Naive thymus-derived CD4-positive, alpha-beta T cell (primary cell): ENCODE results near the gene RASAL2. TPM values are rescaled to one million over a fixed set of nuclear protein-coding genes. Genes with fewer than 3 reads are reported as not detected.

ENCODE experiments used
- ATAC-seq: fragments of 150-1000 bp; cut with Tn5 transposase; 2 replicates; pipeline ENCODE4 v1.10.0; 2021; ENCODE audit warnings: mild to moderate bottlenecking, moderate library complexity
- CTCF ChIA-PET: fragments of 350-600 bp; sonication (Branson Sonifier 250); formaldehyde crosslinking; loops from one replicate; lab custom pipeline; 2021; ENCODE audit warnings: antibody characterized with exemption; lab: Charles Lee
- POLR2A ChIA-PET: fragments of 350-600 bp; sonication (Branson Sonifier 250); formaldehyde crosslinking; loops from one replicate; lab custom pipeline; 2021; ENCODE audit warnings: antibody characterized with exemption, inconsistent platforms; lab: Charles Lee
- DNase-seq, 9 donors: peaks; one replicate each; pipeline versions ENCODE4 v3.0.0 to v3.0.0-alpha.2; 2020 to 2022; ENCODE audit warnings: mixed read lengths in 1 of 9
- H3K27ac ChIP-seq: one replicate; pipeline ENCODE4 v1.7.0; 2013; ENCODE audit warnings: mild to moderate bottlenecking, low read depth, low read length, moderate library complexity
- H3K27me3 ChIP-seq, 2 donors: one replicate each; pipeline ENCODE4 v1.7.0; 2013; ENCODE audit warnings: low read length in 2 of 2, mild to moderate bottlenecking in 2 of 2, moderate library complexity in 2 of 2; ENCODE audit not compliant: control insufficient read depth in 2 of 2, insufficient read depth in 2 of 2
- H3K36me3 ChIP-seq, 3 experiments: 1 replicate in 2 of 3; 2 replicates in 1 of 3; pipeline ENCODE4 v1.7.0; 2013; ENCODE audit warnings: low read length in 3 of 3, mild to moderate bottlenecking in 3 of 3, moderate library complexity in 1 of 3; ENCODE audit not compliant: insufficient read depth in 3 of 3, control insufficient read depth in 2 of 3
- H3K4me1 ChIP-seq, 2 donors: one replicate each; pipeline ENCODE4 v1.7.0; 2013; ENCODE audit warnings: low read length in 2 of 2, mild to moderate bottlenecking in 2 of 2, moderate library complexity in 1 of 2; ENCODE audit not compliant: control insufficient read depth in 2 of 2, insufficient read depth in 2 of 2
- H3K4me3 ChIP-seq: 2 replicates; pipeline ENCODE4 v1.7.0; 2013; ENCODE audit warnings: mild to moderate bottlenecking, low read length
- H3K9me3 ChIP-seq, 3 experiments: 1 replicate in 2 of 3; 2 replicates in 1 of 3; pipeline ENCODE4 v1.7.0; 2013; ENCODE audit warnings: low read length in 3 of 3; ENCODE audit not compliant: control insufficient read depth in 2 of 3
- H3K27ac Mint-ChIP-seq, 9 donors: one replicate each; pipeline ENCODE4 v1.8.0; 2020 to 2022; ENCODE audit warnings: mixed read lengths in 9 of 9, mild to moderate bottlenecking in 8 of 9, moderate library complexity in 5 of 9, inconsistent platforms in 2 of 9
- H3K27me3 Mint-ChIP-seq, 5 donors: one replicate each; pipeline ENCODE4 v1.8.0; 2021 to 2022; ENCODE audit warnings: mixed read lengths in 5 of 5, mild to moderate bottlenecking in 1 of 5
- H3K36me3 Mint-ChIP-seq, 5 donors: one replicate each; pipeline ENCODE4 v1.8.0; 2020 to 2022; ENCODE audit warnings: mixed read lengths in 5 of 5, mild to moderate bottlenecking in 3 of 5, inconsistent platforms in 1 of 5
- H3K4me1 Mint-ChIP-seq, 7 donors: one replicate each; pipeline ENCODE4 v1.8.0; 2020 to 2022; ENCODE audit warnings: mixed read lengths in 7 of 7, mild to moderate bottlenecking in 3 of 7, inconsistent platforms in 1 of 7
- H3K4me3 Mint-ChIP-seq, 10 donors: one replicate each; pipeline ENCODE4 v1.8.0; 2020 to 2022; ENCODE audit warnings: mild to moderate bottlenecking in 10 of 10, mixed read lengths in 10 of 10, moderate library complexity in 6 of 10, inconsistent platforms in 2 of 10
- H3K9me3 Mint-ChIP-seq, 11 donors: one replicate each; pipeline ENCODE4 v1.8.0; 2020 to 2022; ENCODE audit warnings: mixed read lengths in 11 of 11, mild to moderate bottlenecking in 4 of 11, inconsistent platforms in 1 of 11, moderate library complexity in 1 of 11
- intact Hi-C, 2 donors: fragments of 100-400 bp; cut with micrococcal nuclease; formaldehyde crosslinking; loops; one replicate each; pipeline ENCODE4 v1.15.1; 2023
- polyA plus RNA-seq, 2 donors: library from polyadenylated mRNA; unstranded; fragments of 300-500 nt; fragmentation: Illumina TruSeq; gene quantifications; one replicate each; pipeline ENCODE4 v1.2.3, GENCODE V29; 2021
- total RNA-seq, 6 experiments: library from RNA in 5 of 6; stranded (reverse) in 5 of 6; gene quantifications; 1 replicate in 5 of 6; 2 replicates in 1 of 6; pipeline ENCODE4 v1.2.3 and lab custom pipeline; 2021 to 2026

Gene RASAL2
- total and polyA plus RNA-seq, 7 experiments from 2014 or later: 0.11 to 0.69 (median 0.15) TPM; not detected in 3

DNA sequence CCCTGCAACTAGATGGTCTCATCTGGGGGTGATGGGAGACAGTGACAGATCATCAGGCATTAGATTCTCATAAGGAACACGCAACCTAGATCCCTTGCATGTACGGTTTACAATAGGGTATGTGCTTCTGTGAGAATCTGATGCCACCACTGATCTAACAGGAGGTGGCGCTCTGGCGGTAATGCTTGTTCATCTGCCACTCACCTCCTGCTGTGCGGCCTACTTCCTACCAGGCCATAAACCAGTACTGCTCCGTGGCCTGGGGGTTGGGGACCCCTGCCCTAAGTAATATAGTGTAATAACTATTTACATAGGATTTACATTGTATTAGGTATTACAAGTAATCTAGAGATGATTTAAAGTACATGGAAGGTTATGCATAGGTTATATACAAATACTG lies 267.9 kb downstream of the RASAL2 start:
- Histone ChIP-seq H3K9me3 (no peaks in the 10 kb centered on the region), H3K36me3 (no peaks in the 10 kb centered on the region), H3K4me1 (no peaks in the 10 kb centered on the region), H3K27me3 (no peaks in the 10 kb centered on the region), H3K4me3 (no peak overlapping the region), H3K27ac (no peak overlapping the region)
- Mint-ChIP-seq H3K9me3 (no peaks in the 10 kb centered on the region), H3K36me3 (no peaks in the 10 kb centered on the region), H3K4me1 (no peaks in the 10 kb centered on the region), H3K4me3 (no peak overlapping the region), H3K27ac (no peak overlapping the region), H3K27me3 (peaks cover 0 to 6% (median 0%) of the 10 kb centered on the region in 5 donors)
- intact Hi-C loops: no loop called here
- DNase-seq (no peak), ATAC-seq (no peak)
- POLR2A ChIA-PET: no interaction called here
- CTCF ChIA-PET: no interaction called here

DNA sequence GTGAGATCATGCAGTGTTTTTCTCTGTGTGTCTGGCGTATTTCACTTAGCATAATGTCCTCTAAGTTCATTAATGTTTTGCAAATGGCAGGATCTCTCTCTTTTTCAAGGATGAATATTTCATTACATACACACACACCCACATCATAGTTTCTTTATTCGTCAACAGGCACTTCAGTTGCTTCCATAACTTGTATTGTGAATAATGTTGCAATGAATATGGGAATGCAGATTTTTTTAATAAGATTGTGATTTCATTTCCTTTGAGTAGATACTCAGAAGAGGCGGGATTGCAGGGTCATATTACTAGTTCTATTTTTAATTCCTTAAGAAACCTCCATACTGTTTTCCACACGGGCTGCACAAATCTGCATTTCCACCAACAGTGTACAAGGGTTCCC lies 268.8 kb downstream of the RASAL2 start:
- POLR2A ChIA-PET: no interaction called here
- no peaks in the 10 kb centered on the region for H3K9me3 ChIP-seq
- no peak overlapping the region for H3K4me3 Mint-ChIP-seq
- ATAC-seq (no peak), DNase-seq (no peak)
- no peaks in the 10 kb centered on the region for H3K36me3 ChIP-seq
- H3K4me1 ChIP-seq: no peaks in the 10 kb centered on the region
- no peak overlapping the region for H3K27ac ChIP-seq
- H3K4me3 ChIP-seq: no peak overlapping the region
- H3K4me1 Mint-ChIP-seq: no peaks in the 10 kb centered on the region
- H3K27me3 ChIP-seq: no peaks in the 10 kb centered on the region
- no peaks in the 10 kb centered on the region for H3K36me3 Mint-ChIP-seq
- intact Hi-C loops: no loop called here
- H3K9me3 Mint-ChIP-seq: no peaks in the 10 kb centered on the region
- peaks cover 0 to 7% (median 0%) of the 10 kb centered on the region in 5 donors for H3K27me3 Mint-ChIP-seq
- no peak overlapping the region for H3K27ac Mint-ChIP-seq
- CTCF ChIA-PET: interaction anchor here (0.5 kb wide), 1 partner anchor 93 kb away, joined by 4 read pairs; no protein-coding TSS in a partner anchor

DNA sequence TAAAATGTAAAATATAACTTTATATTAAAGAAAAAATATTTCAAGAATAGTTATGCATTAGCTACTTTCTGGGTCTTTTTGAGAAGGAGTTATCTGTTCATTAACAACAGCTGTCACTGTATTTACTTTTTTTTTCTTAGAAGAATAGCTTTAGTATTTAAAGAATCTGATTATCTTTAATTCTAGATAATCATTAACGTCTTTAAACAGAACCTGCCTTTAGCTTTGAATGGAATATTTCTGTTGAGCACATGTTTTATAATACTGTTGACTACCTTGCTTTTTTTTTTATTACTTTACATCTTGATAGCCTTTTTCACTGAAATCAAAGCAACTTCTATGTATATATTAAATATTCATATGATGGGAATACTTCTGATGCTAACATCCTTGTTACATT lies 270.9 kb downstream of the RASAL2 start:
- H3K4me3 ChIP-seq: no peak overlapping the region
- no peak for ATAC-seq
- no peak overlapping the region for H3K4me3 Mint-ChIP-seq
- DNase-seq: no peak
- no peaks in the 10 kb centered on the region for H3K9me3 Mint-ChIP-seq
- H3K27ac ChIP-seq: no peak overlapping the region
- no peaks in the 10 kb centered on the region for H3K4me1 Mint-ChIP-seq
- H3K4me1 ChIP-seq: no peaks in the 10 kb centered on the region
- H3K36me3 ChIP-seq: no peaks in the 10 kb centered on the region
- ChIA-PET CTCF (no interaction called here), POLR2A (no interaction called here)
- H3K27me3 Mint-ChIP-seq: peaks cover 0 to 12% (median 4%) of the 10 kb centered on the region in 5 donors
- no peaks in the 10 kb centered on the region for H3K27me3 ChIP-seq
- no peaks in the 10 kb centered on the region for H3K36me3 Mint-ChIP-seq
- intact Hi-C loops: no loop called here
- no peaks in the 10 kb centered on the region for H3K9me3 ChIP-seq
- no peak overlapping the region for H3K27ac Mint-ChIP-seq

DNA sequence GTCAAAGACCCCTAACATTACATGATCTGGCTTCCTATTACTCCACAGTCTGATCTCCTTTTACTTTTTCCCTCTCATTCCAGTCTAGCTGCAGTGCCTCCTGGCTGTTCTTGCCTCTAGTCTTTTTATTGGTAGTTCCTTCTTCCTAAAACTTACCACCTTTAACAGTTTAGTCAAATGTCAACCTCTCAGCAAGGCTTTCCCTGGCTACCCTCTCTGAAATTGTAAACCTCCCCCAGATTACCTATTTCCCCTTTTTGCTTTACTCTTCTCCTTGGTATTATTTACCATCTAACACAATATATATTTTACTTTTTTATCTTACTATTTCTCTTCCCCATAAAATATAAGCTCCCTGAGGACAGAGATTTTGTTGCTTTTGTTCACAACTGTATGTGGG lies 273.2 kb downstream of the RASAL2 start:
- DNase-seq: no peak
- peaks cover 0 to 12% (median 7%) of the 10 kb centered on the region in 5 donors for H3K27me3 Mint-ChIP-seq

DNA sequence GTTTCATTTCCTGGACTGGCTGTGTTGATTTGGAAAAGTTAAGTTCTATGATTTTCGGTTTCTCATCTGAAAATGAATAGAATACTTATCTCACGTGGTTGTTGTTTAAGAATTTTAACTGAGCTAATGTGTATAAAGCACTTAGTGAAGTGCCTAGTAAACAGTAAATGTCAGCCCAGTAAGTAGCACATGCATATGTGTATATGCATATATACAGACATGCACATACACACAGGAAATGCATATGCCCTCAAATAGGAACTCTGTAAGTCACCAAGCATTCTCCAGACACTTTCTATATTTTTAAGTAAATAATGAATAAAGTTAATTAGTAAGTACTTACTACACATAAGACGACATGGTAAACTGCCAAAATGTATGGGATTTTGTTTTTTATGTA lies 274.3 kb downstream of the RASAL2 start:
- DNase-seq: no peak
- peaks cover 0 to 12% (median 7%) of the 10 kb centered on the region in 5 donors for H3K27me3 Mint-ChIP-seq
- no peak overlapping the region for H3K4me3 ChIP-seq
- CTCF ChIA-PET: no interaction called here
- H3K27me3 ChIP-seq: no peaks in the 10 kb centered on the region
- H3K9me3 Mint-ChIP-seq: no peaks in the 10 kb centered on the region
- H3K4me1 ChIP-seq: no peaks in the 10 kb centered on the region
- H3K4me1 Mint-ChIP-seq: no peaks in the 10 kb centered on the region
- no peaks in the 10 kb centered on the region for H3K36me3 ChIP-seq
- intact Hi-C loops: no loop called here
- H3K4me3 Mint-ChIP-seq: no peak overlapping the region
- H3K9me3 ChIP-seq: no peaks in the 10 kb centered on the region
- H3K27ac Mint-ChIP-seq: no peak overlapping the region
- no peaks in the 10 kb centered on the region for H3K36me3 Mint-ChIP-seq
- H3K27ac ChIP-seq: no peak overlapping the region
- ATAC-seq: no peak
- POLR2A ChIA-PET: no interaction called here

More for the DNA sequence above, 273.2 kb downstream of the RASAL2 start:
- no peak overlapping the region for H3K4me3 ChIP-seq
- H3K27me3 ChIP-seq: no peaks in the 10 kb centered on the region
- H3K4me1 ChIP-seq: no peaks in the 10 kb centered on the region
- ATAC-seq: no peak
- no peak overlapping the region for H3K27ac Mint-ChIP-seq
- no peaks in the 10 kb centered on the region for H3K9me3 ChIP-seq
- no peaks in the 10 kb centered on the region for H3K36me3 Mint-ChIP-seq
- ChIA-PET POLR2A (no interaction called here), CTCF (no interaction called here)
- no peak overlapping the region for H3K27ac ChIP-seq
- no peaks in the 10 kb centered on the region for H3K36me3 ChIP-seq
- H3K4me1 Mint-ChIP-seq: no peaks in the 10 kb centered on the region
- intact Hi-C loops: no loop called here
- no peak overlapping the region for H3K4me3 Mint-ChIP-seq
- H3K9me3 Mint-ChIP-seq: no peaks in the 10 kb centered on the region

DNA sequence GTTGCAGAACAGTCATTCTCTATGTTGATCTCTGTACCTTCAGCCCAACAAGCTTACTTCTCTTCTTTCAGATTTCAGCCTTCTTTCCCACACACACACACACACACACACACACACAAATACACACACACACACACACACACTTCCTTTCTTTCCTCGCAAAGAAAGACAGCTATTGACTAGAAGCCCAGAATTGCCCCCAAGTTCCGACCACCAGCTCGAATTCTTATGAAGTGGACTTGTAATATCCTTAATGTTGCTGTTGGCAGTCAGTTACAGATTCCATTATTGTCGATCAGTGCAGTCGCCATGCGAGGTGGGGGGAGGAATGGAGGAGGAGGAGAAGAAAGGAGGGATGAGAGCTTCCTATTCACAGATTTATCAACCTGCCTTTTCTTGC lies 277.3 kb downstream of the RASAL2 start:
- no peaks in the 10 kb centered on the region for H3K9me3 Mint-ChIP-seq
- H3K27ac Mint-ChIP-seq: no peak overlapping the region
- no peak overlapping the region for H3K27ac ChIP-seq
- intact Hi-C loops: no loop called here
- ChIA-PET POLR2A (no interaction called here), CTCF (no interaction called here)
- no peak overlapping the region for H3K4me3 Mint-ChIP-seq
- H3K27me3 ChIP-seq: no peaks in the 10 kb centered on the region
- no peaks in the 10 kb centered on the region for H3K4me1 ChIP-seq
- no peaks in the 10 kb centered on the region for H3K36me3 Mint-ChIP-seq
- no peak overlapping the region for H3K4me3 ChIP-seq
- no peaks in the 10 kb centered on the region for H3K4me1 Mint-ChIP-seq
- no peaks in the 10 kb centered on the region for H3K9me3 ChIP-seq
- DNase-seq (no peak), ATAC-seq (no peak)
- H3K36me3 ChIP-seq: no peaks in the 10 kb centered on the region
- peaks cover 3 to 17% (median 12%) of the 10 kb centered on the region in 5 donors for H3K27me3 Mint-ChIP-seq

DNA sequence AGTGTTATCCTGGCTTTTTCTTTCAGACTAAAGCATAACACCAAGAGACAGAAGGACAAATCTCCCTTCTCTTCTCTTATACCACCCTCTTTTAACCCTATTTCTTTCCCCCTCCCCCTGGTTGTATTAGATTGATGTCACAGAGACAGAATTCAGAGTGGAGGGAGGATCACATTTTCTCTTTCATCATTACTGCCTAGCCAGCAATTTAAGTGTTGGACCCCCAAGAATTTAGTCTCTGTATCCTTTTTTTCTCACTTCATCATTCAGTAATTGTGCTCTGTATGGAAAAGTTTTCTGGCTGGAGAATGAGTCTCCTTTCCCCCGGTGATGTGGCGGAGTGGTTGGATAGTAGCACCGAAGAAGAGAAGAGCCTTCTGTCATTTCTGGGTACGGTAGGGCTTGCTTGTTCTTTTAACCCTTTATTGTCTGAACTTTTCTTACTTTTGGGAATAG lies 278.1 kb downstream of the RASAL2 start:
- no peak overlapping the region for H3K27ac Mint-ChIP-seq
- no peaks in the 10 kb centered on the region for H3K4me1 Mint-ChIP-seq
- ATAC-seq (no peak), DNase-seq (no peak)
- Histone ChIP-seq H3K4me1 (no peaks in the 10 kb centered on the region), H3K27ac (no peak overlapping the region), H3K4me3 (no peak overlapping the region), H3K9me3 (no peaks in the 10 kb centered on the region), H3K27me3 (no peaks in the 10 kb centered on the region), H3K36me3 (no peaks in the 10 kb centered on the region)
- POLR2A ChIA-PET: no interaction called here
- CTCF ChIA-PET: no interaction called here
- no peaks in the 10 kb centered on the region for H3K9me3 Mint-ChIP-seq
- intact Hi-C loops: no loop called here
- H3K4me3 Mint-ChIP-seq: no peak overlapping the region
- peaks cover 3 to 17% (median 12%) of the 10 kb centered on the region in 5 donors for H3K27me3 Mint-ChIP-seq
- no peaks in the 10 kb centered on the region for H3K36me3 Mint-ChIP-seq
